GM13977 (cell line): ENCODE results near the gene MCTP2.

Experiments
- DNase-seq: peaks from one replicate; pipeline ENCODE4 v3.0.0; 2012; ENCODE audit warnings: low spot score
- CTCF ChIP-seq: IDR thresholded peaks from 2 replicates; pipeline ENCODE4 v1.5.1; 2012; ENCODE audit warnings: mild to moderate bottlenecking, control low read depth; ENCODE audit not compliant: insufficient read depth; ENCODE audit errors: extremely low read depth, missing control alignments
- in situ Hi-C: fragments of 300-500 bp; cut with MboI; formaldehyde crosslinking; loops from one replicate; pipeline ENCODE4 v1.12.0; 2022; ENCODE audit warnings: low sequenced_read_pairs, low pct_unique_long_range_greater_than_20kb, mixed read lengths, inconsistent platforms; ENCODE audit not compliant: unreplicated experiment

MCTP2 gene

GRCh38 chr15:94297558-94297957, 66.2 kb downstream of the MCTP2 start:
- TF ChIP-seq CTCF: peak; percentile 14
- DNase-seq: peak; percentile 20
- in situ Hi-C loops: no loop called here

GRCh38 chr15:94298364-94298763, 67.0 kb downstream of the MCTP2 start:
- no peak for TF ChIP-seq CTCF
- in situ Hi-C loops: no loop called here
- no peak for DNase-seq

DNA sequence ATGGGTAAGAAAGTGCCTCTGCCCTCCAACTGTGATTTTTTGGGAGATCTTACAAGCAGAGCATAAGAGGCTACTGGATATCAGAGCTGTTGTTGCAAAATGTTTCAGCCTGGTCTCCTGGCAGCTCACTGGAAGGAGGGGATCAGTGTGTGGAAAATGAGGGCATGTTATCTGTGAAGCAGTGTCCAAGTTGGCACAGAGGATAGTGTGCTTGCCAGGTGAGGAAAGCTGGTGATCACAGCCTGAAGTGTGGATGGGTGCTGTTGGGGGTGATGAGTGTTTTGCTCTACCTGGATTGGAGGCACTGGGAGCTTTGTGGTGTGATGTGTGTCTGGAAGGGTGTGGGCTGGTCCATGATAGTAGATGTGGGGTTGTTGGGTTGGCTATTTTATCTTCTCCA, 69.3 kb downstream of the MCTP2 start:
- in situ Hi-C loops: no loop called here
- TF ChIP-seq CTCF: no peak

DNA sequence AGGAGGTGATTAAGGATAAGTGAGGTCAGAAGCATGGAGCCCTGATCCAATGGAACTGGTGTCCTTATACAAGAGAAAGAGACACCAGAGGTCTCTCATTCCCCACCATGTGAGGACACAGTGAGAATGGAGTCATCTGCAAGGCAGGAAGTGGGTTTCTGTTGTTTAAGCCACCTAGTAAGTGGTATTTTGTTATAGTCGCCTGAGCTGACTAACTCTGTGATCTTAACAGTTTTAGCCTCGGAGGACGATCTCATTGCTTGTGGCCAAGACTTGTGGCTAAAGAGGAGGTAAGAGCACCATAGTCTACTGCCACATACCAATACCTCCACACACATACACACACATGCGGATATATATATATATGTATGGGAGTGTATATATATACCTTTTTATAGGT, 73.8 kb downstream of the MCTP2 start:
- TF ChIP-seq CTCF: no peak
- peak; percentile 13 for DNase-seq
- in situ Hi-C loops: no loop called here

More for the DNA sequence above, 69.3 kb downstream of the MCTP2 start:
- no peak for DNase-seq

DNA sequence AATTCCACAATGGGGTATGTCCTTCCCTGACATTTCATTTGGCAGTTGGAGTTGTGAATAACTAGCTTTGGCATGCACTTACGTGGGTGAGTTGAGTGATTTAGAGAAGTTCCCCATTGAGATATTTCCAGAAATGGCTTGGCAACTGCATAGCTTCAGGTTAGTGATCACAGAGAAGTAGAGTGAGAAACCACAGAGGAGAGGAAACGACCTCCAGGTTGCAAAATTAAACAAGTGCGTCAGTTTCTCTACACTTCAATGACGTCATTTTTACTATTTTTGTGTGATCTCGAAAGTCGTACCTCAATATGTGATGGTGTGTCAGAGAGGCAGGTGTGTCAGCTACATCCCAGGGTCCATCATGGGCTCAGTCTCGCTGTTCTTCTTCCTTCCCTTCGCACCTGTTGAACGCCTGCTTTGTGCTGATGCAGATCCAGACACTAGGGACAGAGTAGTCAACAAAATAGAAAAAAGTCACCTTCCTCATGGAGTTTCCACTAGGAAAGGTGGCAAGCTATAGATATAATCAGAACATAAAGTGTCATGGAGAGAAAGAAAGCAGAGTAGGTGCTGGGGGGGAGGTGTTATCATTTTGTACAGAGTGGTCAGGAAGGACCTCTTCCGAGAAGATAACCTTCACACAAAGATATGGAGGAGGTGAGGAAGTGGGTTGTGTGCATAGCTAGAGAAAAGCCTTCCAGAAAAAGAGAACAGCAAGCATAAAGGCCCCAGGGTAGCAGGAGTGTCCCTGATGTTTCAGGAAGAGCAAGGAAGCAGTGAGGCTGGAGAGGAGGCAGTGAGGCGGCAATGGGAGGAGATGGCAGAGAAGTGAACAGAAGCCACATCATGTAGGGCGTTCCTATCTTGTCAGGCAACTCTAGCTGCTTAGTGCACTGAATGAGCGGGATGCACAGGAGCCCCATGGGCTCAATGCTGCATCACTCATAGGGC, 75.6 kb downstream of the MCTP2 start:
- in situ Hi-C loops: no loop called here
- DNase-seq: peak; percentile 67
- no peak for TF ChIP-seq CTCF

GRCh38 chr15:94312946-94313345, 81.6 kb downstream of the MCTP2 start:
- no peak for DNase-seq
- in situ Hi-C loops: loop anchor here (10.0 kb wide), 1 partner anchor 148 kb away; no protein-coding TSS in a partner anchor
- no peak for TF ChIP-seq CTCF
